GM19468 (cell line): ENCODE measurements around the gene FDXACB1.

Experiments used
- ATAC-seq: cut with Tn5 transposase; IDR thresholded peaks from one replicate; pipeline ENCODE4 v1.9.1; 2021; ENCODE audit warnings: mild to moderate bottlenecking, moderate library complexity, moderate number of reproducible peaks; ENCODE audit not compliant: unreplicated experiment; ENCODE audit errors: extremely low read depth

Gene FDXACB1

GRCh38 chr11:111846636-111847035 is 32.3 kb downstream of the FDXACB1 start:
- ATAC-seq, result no peak

DNA sequence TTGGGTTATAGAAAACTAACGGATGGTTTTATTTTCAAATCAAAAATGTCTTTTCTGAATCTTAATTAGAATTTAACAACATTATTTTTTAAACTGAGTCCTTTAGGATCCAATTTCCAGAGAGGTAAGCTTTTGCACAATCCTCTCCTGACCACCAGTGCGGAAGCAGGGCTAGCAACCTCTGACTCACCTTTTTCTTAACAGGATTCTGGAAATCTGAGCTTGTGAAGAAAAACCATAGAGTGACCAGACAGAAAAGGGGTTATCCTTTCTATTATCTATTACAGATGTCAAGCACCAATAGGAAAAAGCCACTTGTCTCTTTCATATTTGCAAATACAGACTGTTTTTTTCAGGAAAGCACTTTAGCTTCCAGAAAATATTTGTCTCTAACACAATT is 32.9 kb downstream of the FDXACB1 start:
- no peak for ATAC-seq

DNA sequence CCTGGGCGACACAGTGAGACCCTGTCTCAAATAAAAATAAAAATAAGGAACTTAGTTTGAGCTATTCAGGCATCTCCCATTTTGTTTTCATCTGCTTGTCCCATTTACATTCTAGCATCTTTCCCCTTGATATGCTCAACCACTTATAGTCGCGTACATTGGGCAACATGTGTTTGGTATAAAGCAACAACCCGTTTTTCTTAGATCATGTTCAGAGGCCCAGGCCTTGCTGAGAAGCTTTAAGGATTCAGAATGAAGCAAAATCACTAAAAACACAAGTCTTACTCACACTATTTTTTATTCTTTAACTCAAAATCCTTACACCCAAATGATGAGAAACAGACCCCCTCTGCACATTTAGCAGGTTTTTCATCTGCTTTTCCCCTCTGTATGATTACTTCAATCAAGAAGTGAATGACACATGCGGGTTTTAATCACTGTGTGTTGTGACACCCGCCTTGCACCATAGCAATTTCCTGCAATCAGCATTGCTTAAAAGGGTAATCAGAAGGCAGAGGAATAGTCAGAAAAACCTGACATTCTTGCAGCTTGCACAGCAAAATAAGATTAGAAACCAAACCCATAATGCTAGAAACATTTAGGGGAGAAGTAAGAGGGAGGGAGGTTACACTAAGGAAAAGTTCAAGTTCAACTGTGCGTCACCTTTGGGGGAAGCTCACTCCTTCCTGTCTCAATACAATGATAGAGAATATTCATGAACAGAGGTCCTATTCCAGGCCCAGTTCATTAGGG is 33.5 kb downstream of the FDXACB1 start:
- ATAC-seq, result no peak

GRCh38 chr11:111843661-111844060 is 35.3 kb downstream of the FDXACB1 start:
- ATAC-seq, result no peak

DNA sequence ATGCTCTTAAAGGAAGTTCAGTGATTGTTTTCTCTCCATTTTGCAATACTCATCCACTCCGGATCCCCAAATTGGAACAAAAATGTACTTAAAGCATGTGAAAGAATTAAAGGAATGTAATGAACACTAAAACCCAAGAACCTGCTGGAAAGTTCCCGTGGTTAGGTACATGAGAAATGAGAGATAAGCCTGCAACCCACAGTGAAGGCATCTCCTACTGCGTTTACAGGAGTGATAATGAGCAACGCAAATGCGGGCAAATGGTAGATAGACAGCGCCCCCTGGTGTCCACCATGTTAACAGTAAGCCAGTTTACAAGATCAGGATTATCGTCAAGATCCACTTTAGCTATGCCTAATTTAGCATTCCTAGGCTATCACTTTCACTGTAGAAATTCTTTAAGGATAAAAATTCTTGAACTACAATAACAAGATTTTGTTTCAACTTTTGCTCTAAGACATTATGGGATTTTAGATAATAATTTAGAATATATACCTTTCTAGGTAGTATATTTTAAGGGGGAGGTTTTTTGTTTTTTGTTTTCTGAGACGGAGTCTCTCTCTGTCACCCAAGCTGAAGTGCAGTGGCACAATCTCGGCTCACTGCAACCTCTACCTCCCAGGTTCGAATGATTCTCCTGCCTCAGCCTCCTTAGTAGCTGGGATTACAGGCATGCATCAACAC is 37.5 kb downstream of the FDXACB1 start:
- no peak for ATAC-seq

DNA sequence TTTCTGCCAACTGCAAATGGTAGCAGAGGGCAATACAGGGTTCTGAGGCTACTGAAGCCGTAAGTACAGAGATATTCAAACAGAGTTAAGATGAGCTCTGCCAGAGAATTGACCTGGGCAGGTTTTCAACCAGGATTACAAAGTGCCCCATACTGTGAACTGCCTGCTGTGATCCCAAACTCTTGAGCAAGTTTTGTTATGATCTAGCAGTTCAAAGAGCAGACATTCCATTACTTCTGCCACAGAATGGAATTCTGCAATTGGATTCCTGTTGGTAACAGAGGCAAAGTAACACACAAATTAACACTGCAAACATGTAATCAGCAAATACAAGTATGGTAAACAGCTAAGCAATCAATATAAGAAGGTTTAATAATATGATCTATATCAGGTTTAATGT is 38.8 kb downstream of the FDXACB1 start:
- ATAC-seq, result no peak

GRCh38 chr11:111838054-111838453 is 40.9 kb downstream of the FDXACB1 start:
- no peak for ATAC-seq

GRCh38 chr11:111837366-111837891 is 41.5 kb downstream of the FDXACB1 start:
- no peak for ATAC-seq

GRCh38 chr11:111836721-111837120 is 42.2 kb downstream of the FDXACB1 start:
- ATAC-seq, result peak; percentile 48

DNA sequence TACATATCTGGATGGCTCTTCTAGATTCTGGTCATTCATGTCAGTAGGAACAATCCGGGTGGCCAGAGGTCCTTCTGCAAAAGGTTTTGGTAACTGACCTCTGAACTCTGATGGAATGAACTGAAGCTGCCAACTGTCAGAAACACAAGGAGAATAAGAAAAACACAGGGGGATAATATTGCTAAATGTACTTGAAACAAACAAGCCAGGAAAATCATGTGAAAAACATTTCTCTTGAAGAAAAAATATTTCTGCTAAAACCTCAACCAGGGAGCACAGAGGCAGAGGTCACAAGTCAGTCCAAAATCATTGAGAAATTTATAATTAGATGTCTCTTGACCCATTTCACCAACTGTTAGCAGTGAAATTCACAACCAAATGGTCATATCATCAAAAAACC is 42.8 kb downstream of the FDXACB1 start:
- ATAC-seq, result no peak

- no peak for ATAC-seq
Measured at GRCh38 chr11:111835665-111836064, 43.3 kb downstream of the FDXACB1 start.

DNA sequence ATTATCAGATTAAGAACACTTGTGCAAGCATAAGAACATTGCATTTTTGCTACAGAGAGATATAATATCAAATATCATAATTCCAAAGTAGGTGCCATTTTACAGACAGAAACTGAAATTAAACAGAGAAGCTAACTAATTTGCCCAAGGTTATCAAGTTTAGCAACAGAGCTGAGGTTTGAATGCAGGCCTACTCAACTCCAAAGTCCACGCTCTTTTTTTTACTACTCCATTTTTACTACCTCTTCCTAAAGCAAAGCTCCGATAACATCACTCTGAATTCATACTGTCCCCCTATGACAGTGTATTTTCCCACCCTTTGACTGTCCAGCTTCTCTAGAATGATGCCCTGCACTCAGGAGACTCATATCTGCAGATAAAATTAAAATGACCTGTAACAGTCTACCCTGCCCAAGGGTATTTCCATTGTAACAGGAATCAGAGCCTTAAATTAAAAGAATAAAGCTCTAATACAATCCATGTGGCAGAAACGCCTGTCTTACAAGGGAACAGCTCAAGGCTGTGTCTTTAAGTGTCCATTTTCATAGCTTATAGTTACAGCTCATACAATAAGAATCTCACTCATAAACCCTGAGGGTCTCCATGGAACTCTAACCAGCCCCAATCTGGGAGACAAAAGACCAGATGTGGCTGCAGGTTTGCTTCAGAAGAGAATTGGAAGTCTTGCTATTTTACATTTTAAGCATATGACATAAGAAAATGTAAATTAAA is 44.4 kb downstream of the FDXACB1 start:
- no peak for ATAC-seq

DNA sequence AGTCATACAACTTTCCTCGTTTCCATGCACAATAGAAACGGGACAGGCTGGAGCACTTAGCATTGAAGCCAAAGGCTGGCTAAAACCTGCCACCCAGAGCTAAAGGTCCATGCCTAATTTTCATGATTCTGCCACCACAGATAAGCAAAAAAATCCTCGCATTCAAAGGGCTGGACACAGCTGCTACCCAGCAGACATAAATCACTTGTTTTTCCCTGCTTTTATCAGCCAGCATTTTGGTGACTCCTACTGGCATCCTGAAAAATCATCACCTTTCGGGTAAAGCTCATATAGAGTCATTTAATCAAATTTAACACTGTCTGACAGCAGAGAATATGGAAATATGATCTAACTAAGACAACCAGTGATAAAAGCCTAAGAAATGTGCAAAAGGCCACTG is 45.4 kb downstream of the FDXACB1 start:
- no peak for ATAC-seq

DNA sequence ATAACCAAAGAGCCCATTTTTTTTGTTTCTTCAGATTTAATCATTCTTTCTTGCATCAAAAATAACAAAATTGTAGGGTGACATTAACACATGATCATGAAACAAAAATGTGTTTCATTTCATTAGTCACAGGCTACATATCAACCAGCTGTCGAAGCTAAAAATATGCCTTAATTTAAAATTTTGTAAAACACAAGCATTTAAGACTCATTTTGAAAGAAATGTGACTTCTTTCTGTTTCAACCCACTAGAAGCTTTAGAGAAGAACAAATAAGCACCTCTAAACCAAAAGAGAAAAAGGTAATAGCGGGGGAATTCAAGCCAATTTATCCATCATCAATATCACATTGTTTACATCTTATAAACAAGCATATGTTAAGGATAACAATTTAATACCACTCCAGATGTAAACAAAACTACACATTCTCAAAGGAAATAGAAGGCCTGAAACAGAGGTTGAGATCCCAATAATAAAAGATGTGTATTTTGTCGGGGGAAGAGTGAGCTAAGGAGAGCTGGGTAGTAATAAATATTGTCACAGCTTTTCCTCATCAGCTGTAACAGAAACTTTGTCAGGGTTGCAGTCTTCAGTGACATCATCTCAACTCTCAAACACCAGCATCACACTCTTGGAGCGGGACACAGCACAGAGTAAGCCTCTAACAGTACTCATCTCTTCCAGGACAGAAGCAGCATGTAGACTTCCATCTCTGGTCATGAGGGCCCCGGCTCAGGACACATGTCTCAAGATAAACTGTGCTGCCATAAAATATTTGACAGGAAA is 49.6 kb downstream of the FDXACB1 start:
- ATAC-seq, result peak; percentile 35

DNA sequence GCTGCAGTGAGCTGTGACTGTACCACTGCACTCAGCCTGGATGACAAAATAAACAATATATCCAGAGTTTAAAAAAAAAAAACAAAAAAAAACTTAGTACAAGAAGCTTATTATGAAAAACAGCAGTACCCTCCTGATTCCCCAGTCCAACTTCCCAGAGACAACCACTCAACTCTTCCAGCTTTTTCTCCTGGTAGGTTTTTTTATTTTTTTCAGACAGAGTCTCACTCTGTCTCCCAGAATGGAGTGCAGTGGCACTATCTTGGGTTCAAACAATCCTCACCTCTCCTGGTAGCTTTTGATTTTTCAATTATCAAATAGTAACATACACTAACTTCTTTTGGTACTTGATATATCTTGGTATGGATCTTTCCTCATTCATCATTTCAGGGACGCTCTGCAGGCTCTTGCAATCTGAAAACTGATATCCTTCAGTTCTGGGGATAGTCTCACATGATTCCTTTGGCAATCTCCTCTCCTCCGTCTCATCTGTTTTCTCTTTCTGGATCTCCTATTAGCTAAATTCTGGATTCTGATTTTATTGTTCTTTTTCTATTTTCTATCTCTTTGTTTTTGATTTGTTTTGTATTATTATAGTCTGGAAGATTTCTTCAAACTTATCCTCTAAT is 52.5 kb downstream of the FDXACB1 start:
- ATAC-seq, result no peak
